NCI-H82 (cell line): ENCODE results near the gene RFTN1.
A peak's percentile ranks its signal among the peaks of the same experiment; 100 is the strongest.
"Not testable (repeated sequence)": the region's sequence is repeated elsewhere in the genome, so short reads cannot be mapped to it uniquely, and the experiment has no call there.

Experiments used
- DNase-seq: peaks from one replicate; lab custom pipeline; 2025; lab: John Stamatoyannopoulos, UW

The RFTN1 gene

DNA sequence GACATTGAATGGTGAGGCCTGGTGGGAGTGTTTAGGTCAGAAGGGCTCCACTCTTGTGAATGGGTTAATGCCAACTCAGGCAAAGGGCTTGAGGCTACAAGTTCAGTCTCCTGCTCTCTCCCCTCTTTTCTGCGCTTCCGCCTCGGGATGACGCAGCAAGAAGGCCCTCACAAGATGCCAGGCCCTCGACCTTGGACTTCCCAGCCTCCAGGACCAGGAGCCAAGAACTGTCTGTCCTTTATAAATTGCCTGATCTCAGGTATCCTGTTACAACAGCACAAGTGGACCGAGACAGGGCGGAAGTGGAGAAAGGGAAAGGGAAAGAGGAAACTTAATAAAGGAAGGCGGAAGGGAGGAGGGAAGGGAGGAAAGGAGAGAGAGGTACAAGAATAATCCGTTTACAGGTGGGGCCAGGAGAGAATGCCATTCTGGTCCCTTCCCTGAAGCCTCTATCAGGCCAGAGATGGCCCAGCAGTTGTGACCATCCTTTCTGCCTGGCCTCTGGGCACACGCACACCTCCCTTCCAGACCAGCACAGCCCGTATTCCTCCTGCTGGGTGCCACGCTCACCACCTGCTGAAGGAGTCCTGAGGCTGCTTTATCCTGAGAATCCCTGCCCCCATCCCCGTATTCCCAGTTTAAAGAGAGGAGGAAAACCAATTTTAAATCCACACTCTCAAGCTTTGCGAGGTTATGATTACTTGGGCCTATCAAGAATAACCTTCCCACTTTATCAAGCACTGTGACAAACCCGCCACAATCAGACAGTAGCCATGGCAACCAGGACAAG lies 184.3 kb downstream of the RFTN1 start:
- DNase-seq, result no peak

DNA sequence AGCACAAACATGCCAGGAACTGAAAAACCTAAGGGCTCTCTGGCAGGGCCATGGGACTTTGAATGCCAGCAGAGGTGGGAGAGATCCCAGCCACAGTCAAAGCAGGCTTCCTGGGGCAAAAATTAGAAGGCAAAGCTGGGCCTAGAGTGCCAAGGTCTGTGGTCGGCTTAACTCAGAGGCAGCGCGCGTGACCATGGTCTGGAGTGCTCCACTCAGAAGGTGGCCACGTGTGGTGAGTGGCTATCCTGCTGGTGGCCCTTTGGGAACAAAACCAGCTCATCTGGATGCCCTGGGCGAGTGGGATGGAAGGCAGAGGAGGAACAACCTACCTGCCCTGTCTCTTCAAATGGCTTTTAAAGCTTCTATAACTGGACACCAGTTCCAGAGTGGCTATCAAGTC lies 185.4 kb downstream of the RFTN1 start:
- no peak for DNase-seq

DNA sequence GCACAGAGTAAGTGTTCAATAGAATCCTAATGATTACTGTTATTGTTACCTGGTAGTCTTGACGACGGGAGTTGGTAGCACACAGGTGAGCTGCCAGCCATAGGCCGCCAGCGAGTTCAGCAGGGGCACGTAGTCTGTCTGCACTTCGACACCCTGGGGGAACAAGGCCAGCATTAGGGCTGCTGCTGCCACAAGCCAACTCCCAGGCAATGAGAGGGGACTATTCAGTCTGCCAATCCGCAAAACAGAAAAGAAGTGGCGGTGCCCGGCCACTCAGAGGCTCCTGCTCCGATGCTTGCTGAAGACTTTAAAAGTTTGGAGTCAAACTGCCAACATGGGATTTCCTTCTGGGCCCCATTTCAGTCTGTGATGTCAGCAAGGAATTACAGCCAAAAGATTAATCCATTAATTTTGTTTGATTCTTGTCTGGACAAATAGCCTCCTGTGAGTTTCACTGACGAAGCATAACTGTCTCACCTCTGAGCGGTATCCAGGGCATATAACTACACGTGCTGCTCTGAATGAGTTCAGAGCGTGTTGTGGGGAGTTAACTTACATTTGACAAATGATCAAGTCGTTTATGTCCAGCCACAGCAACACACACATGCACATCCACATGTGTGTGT lies 186.7 kb downstream of the RFTN1 start:
- no peak for DNase-seq

DNA sequence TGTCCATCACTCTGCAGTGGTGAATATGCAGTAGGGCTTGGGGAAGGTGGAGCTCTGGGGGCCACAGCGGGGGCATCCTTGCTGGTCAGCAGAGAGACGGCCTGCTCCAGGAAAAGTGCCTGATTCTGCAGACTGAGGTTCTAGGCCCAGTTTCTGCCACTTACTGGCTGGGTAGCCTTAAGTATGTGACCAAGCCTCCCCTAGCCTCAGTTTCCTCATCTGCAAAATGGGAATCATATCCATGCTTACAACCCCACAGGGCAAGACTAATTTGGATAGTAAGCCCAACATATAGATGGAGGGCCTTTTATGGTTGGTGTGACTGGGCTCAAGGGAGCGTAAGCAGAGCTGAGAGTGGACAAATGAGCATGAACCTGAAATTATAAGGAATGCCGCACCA lies 187.6 kb downstream of the RFTN1 start:
- no peak for DNase-seq

DNA sequence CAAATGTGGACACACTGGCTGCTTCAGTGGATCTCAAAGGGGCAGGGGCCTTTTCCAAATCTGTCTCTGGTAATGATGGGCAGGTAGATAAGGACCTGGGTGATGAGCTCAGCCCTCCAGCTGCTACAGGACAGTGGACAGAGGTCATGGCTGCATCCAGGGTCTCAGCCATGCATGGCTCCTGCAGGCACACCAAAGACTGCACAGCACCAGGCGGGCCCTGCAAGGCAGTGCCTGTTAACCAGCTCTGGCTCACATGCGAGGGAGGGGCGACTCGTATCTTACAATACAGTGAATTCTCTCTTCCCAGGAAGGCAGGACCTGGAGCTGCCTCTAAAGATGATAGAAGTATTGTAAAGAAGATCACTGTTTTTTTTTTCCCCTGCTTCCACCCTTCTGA lies 189.8 kb downstream of the RFTN1 start:
- DNase-seq, result no peak

DNA sequence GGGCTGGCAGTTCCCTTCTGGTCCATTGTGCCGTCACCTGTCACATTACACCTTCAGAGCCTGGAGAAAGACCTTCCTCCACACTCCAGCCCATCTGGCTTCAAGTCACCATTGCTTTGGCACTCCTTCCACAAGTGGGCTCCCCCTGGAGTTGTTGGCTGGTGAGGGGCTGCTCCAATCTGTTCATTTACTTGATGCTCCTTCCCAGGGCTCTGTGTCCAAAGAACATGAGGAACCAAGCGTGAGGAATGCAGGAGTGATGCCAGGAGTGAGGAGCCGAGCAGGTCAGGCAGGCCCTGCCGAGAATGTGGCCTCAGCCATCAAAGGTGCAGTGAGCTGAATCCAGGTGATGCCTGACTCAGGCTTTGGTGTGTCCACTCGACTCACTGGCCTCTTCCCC lies 191.3 kb downstream of the RFTN1 start:
- DNase-seq, result no peak

DNA sequence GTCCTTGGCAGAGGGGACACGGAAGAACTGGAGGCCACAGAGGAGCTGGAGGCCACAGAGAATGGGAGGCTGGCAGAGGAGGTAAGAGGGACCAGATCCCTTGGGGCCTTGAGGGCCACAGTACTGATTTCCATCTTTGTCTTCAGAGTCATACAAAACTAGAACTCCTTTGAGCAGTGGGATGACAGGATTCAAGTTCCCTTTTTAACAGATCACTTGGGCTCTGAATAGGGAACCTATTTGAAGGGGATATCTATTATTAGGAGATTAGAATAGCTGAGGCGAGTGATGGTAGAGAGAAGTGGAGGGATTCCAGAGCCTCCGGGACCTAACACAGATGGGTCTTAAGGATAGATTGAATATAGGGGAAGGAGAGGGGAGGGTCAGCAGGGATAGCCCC lies 192.8 kb downstream of the RFTN1 start:
- DNase-seq, result no peak

DNA sequence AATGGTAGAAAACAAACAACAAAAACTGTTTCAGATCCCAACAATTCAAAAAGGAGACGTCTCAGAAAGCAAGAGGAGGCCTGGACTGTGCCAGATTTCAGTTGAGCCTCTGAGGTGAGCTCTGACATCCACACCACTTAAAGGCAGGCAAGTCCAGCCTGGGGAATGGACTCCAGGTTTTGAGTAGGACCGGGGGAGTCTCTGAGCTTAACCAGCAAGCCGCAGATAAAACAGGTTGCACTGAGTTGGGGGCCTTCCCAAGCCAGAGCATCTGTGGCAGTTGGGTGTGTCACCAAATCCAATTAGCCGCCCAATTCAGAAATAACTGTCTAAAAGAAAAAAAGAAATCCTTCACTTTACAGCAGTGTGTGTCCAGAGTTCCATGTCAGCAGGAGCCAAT lies 193.8 kb downstream of the RFTN1 start:
- DNase-seq, result peak; percentile 73

DNA sequence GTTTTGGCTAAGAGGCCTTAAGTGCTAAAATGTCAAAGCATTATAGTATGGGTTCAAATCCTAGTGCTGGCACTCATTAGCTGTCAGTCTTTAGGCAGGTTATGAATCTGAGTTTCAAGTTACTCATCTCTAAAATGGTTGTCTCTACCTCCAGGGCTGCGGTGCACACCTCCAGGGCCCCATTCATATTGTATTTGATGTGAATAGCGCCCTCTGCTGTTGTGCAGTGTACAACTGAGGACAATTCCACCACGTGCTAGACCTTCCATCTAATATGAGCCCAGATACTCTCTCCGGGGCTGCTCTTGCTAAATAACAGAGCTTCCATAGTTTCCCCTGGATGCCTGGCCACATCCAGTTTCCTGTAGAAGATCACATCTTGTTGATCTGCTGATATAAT lies 194.2 kb downstream of the RFTN1 start:
- peak; percentile 53 for DNase-seq

DNA sequence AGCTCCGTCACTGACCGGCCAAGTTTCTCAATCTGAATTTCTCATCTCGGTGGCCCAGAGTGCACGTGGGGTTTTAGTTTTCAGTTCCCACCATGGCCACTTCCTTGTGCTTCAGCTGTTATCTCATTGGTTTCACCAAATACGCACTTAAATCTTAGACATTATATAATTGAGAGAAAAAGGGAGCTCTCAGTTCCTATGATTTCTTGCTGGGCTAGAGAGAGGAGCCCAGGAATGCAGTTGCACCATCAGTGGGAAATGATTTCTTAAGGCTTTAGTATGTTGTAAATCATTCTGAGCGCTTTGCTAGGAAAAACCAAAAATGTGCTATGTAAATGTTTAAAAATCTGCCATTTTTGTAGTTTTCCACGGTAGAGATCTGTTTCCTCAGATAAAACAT lies 195.3 kb downstream of the RFTN1 start:
- DNase-seq, result no peak

DNA sequence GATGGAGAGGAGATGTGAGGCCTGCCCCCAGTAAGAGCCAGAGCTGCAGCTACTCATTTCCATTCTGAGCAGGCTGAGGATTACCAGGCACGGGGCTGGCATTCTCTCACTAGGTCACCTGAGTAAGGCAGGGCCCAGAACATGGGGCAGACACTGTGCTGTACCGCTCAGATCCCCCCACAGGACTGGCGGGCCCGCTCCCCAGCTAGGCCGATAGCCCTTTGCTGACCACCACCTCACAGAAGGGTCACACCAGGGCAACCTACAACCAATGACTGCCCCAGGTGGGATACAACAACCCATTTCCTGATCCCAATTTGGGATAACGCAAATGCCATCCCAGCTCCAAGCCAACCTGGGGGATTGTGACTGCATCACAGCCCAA lies 195.9 kb downstream of the RFTN1 start:
- DNase-seq, result no peak

DNA sequence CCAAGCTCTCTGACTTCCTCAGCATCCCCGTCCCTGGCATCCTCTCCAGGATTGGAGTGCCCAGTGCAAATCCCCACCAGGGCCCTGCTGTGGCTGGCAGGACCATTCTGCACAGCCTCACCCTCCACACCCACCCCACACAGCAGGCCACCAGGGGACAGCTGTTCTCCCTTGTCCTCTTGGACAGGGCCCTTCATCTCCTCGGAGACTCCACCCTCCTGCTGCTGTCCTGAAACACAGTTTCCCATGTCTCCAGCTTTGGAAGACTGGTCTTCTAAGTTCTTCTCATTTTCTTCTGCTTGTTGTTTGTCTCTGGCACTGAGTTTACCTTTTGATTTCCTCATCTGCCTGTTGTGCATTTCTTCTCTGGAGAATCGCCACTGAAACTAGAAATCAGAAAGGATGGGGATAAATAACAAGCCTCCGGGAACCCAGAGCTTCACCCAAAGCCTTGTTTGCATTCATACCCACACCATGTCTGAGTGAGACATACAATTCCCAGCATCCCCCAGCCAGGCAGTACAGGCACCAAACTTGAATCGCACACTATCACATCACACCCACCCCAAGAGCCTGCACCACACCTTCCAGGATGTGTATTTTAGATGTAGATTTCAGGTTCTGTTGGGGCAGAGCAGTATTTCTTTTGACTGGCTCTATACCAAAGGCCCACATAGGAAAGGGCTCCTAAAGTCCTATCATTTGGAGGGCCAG lies 196.5 kb downstream of the RFTN1 start:
- DNase-seq, result no peak

DNA sequence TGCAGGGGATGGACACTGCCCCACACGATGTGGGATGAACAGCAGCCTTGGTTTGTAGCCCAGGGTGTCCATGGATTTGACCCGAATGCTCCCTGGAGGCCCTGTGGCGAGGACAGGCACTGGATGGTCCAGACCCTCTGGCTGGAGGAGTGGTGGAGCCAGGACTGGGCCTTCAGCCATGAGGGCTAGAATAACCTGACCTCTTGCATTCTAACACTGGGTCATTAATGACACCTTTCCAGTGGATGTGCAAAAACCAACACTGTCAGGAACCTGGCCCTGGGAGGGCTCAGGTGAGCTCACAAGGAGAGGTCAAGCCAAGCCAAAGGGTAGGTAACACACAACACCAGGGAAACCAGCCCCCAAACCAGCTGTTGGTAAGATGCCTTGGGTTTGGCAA lies 197.1 kb downstream of the RFTN1 start:
- DNase-seq, result no peak

DNA sequence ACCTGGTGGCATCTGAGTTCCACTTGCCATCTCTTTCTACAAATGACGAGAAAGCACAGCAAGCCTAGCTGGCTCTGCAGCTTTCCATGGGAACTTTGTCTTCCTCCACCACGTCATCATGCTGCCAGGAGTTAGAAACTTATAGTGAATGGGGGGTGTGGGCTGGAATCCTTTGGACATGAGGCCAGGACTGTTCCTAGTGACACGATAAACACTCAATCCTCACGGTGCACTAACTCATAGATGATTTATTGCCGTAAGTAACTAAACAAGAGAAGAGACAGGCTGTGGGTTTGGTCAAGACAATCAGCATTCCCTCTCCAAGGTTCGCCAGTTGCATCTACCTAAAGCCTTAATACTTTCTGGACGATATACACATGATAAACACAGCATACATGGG lies 197.9 kb downstream of the RFTN1 start:
- no peak for DNase-seq

DNA sequence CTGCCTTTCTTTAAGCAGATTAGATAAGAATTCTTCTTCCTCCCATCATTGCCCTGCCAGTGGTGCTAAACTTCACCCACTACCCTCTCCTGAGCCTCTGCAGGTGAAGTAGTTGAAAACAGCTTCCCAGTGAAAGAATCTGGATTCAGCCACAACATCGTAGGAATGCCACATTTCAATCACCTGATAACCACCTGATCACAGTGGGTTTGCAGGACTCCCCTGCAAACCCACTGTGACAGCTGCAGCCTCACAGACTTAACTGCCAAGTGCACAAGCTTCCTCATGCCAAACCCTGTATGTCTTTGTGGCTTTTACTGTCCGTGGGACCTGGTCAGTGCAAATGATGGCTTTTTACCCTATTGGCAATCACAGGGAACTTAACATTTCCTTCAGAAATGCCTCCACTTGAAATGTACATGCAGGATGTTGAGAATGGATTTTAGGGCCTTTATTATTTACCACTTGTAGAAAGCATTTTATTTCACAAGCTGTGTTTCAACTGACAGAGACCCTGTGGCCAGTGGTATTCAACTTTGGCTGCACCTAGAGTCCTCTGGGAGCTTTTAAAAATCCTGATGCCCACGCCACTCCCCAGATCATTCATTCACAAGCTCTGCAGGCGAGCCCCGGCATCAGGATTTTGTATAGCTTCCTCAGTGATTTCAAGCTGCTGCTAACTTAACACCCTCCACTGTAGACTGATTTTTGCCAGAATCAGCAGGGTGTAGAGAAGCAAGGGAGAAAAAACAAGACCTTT lies 199.4 kb downstream of the RFTN1 start:
- DNase-seq, result no peak

DNA sequence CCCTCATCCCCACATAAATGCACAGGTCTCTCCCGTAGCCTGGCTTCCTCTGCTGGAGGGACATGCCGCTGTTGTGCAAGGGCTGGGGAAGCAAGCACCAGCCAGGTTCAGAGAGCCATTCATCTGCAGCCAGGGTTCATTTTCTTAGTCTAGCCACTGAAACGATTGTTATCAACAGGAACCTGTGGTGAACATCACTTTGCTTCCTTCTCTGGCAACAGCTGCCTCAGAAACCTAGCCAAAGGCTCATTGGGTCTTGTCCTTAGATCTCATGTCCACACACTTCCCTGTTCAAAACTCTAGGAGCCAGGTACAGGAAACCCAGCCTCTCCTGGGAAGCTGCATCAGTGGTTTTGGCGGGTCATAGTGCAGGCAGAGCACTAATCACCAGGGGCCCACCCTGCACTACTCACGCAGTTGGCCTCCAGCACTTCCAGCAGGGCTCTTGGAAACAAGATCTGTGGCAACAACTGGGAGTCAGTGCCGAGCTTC lies 201.5 kb downstream of the RFTN1 start:
- no peak for DNase-seq

DNA sequence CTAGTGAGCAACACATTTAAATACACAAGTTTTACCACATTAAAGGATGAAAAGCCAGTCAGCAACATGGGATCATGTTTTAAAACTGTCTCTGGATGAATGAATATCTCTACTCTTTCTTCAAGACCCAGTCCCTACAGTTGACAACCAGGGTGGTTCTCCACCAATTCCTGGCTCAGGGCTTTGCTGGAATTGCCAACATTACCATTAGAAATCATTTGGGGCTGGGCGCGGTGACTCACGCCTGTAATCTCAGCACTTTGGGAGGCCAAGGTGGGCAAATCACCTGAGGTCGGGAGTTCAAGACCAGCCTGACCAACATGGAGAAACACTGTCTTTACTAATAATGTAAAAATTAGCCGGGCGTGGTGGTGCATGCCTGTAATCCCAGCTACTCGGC lies 203.0 kb downstream of the RFTN1 start:
- not testable (repeated sequence) for DNase-seq

DNA sequence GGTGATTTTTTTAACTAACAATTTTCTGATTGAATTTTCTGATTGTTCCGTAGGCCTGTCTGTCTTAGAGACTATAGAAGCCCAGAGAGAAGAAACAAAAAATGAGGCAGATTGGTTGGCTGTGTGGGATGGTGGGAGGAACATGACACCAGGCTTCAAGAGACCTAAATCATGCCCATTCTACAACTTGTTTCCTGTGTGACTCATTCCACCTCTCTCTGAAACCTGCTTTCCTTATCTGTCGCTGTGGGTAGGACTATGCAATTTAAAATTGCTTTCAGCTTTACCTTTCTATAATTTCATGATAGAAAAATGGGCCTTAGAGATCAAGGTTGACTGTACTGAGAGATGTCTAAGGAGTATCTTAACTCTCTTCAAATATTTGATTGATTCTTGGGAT lies 203.9 kb downstream of the RFTN1 start:
- DNase-seq, result no peak

DNA sequence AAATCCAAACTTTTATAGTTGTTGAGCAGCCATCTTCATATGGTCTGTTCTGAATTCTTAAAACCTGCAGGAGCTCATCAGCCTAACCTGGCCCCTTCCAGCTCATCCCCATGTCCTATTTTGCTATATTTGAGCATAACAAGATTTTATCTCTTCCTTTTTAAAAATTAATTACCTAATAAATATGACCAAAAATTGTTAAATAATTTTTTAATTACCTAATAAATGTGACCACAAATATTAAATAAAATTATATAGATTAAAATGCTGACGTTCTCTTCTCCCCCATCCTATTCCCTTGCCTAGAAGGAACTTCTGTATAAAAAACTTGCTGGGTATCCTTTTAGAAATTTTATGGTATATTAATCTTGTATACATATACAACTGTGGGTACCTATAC lies 204.8 kb downstream of the RFTN1 start:
- no peak for DNase-seq

DNA sequence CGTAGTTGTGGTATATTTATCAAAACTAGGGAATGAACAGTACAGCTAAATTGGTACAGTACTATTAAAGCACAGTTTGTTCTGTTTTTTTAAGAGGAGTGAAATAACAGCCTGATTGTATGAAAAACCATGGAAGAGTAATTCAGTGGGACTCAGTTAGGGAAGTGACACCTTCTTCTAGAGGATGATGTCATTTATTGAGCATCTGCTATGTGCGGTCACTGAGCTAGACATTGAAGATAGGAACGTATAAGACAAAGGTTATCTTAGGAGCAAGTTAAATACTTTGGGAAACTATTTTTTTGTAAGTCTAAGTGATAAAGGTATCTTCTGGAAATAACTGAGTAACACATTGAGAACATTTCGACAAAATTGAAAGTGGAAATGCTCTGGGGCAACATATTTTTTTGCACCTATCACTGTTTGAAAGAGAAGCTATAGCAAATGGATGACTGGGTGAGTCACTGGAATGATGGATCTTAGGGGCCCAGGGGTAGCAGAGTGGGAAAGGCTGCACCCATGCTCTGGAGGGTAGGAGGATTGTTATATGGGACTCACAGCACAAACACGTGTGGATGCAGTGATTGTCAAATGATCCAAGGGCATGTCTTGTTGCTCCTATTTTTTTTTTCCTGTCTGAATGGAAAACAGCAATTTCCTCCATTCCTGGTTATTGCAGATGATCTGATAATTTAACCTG lies 205.5 kb downstream of the RFTN1 start:
- no peak for DNase-seq

DNA sequence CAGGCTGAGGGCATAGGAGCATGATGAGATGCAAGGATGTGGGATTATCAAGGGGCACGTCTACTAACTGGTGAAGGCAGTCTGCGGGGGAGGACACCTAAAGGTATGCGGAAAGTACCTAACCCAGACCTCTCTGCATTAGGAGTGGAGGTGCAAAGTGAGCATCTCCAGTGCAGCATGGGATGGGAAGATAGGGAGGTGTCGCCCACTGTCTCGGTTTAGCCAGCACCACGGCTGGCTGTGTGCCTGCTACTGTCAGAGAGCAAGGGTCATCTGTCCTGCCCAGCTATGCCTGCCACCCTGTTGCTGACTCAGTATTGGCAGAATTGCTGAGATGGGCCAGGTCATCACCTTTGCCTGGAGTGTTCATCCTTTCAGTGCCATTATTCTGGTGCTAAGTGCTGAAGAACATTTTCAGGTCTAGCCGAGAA lies 208.4 kb downstream of the RFTN1 start:
- DNase-seq, result no peak
